ENCODE results near the gene TBC1D22A. TPM values are rescaled to one million over a fixed set of nuclear protein-coding genes. Genes with fewer than 3 reads are reported as not detected.

Gene TBC1D22A
- total and polyA plus RNA-seq, 2 experiments from 2014 or later = 9.6 to 13.3 TPM

GRCh38 chr22:46758867-46759290 lies 3.6 kb upstream of the TBC1D22A start:
- peaks cover 29% of the 10 kb centered on the region for H3K79me2 ChIP-seq (replicated peaks; ENCODE audit: insufficient read depth)
- peaks cover 14% of the 10 kb centered on the region; the same call in 1 of the 2 replicates for H3F3A ChIP-seq (replicated peaks; ENCODE audit: low read depth)
- 0 out of 2 replicates have a peak overlapping the region, but pooled peaks have one; percentile 21 for H3K27ac ChIP-seq (ENCODE audit: low read depth)
- Mint-ChIP-seq H3K4me1 (peaks cover 5% of the 10 kb centered on the region), H3K9me3 (peaks cover 37% of the 10 kb centered on the region), H3K36me3 (ENCODE audit: low read depth) (peaks cover 38% of the 10 kb centered on the region), H3K4me3 (no peak overlapping the region; the same call in 2 of the 3 replicates), H3K27me3 (ENCODE audit: insufficient read depth, low read depth, poor library complexity) (peaks cover 17% of the 10 kb centered on the region), H3K27ac (peak overlapping the region; percentile 58; the same call in 1 of the 2 replicates)
- ATAC-seq = peak; percentile 34
- H3K36me3 ChIP-seq (ENCODE audit: insufficient read depth) = peaks cover 5% of the 10 kb centered on the region
- H3K27me3 ChIP-seq (ENCODE audit: insufficient read depth) = no peaks in the 10 kb centered on the region
- peaks cover 10% of the 10 kb centered on the region; the same call in 1 of the 2 replicates for H3K4me1 ChIP-seq (ENCODE audit: insufficient read depth)
- DNase-seq (ENCODE audit: low spot score) = peak; percentile 89
- H3K4me3 ChIP-seq = no peak overlapping the region
- no peaks in the 10 kb centered on the region for H3K9me2 ChIP-seq (ENCODE audit: insufficient read depth)
- TF ChIP-seq REST (IDR thresholded peaks at IDR 0.05; ENCODE audit: unreplicated experiment) (no peak), CTCF (conservative IDR thresholded peaks at IDR 0.05; ENCODE audit: low read depth in 2 of 2) (peak; percentile 75)
- H2AFZ ChIP-seq = no peak overlapping the region
- H3K4me2 ChIP-seq = no peak overlapping the region
- no peaks in the 10 kb centered on the region for H4K20me1 ChIP-seq (replicated peaks; ENCODE audit: insufficient read depth)

GRCh38 chr22:46761017-46761416 lies 1.4 kb upstream of the TBC1D22A start:
- Histone ChIP-seq H3K36me3 (ENCODE audit: insufficient read depth) (peaks cover 5% of the 10 kb centered on the region), H3K4me2 (peak overlapping the region; percentile 88), H3K9me2 (ENCODE audit: insufficient read depth) (no peaks in the 10 kb centered on the region), H3K4me1 (ENCODE audit: insufficient read depth) (peaks cover 10% of the 10 kb centered on the region; the same call in 1 of the 2 replicates), H3K27me3 (ENCODE audit: insufficient read depth) (no peaks in the 10 kb centered on the region), H3K27ac (ENCODE audit: low read depth) (no peak overlapping the region), H3K4me3 (peak overlapping the region; percentile 95), H3F3A (replicated peaks; ENCODE audit: low read depth) (peaks cover 14% of the 10 kb centered on the region; the same call in 1 of the 2 replicates), H4K20me1 (replicated peaks; ENCODE audit: insufficient read depth) (no peaks in the 10 kb centered on the region; the same call in 1 of the 2 replicates), H2AFZ (no peak overlapping the region), H3K79me2 (replicated peaks; ENCODE audit: insufficient read depth) (peaks cover 50% of the 10 kb centered on the region)
- peaks cover 28% of the 10 kb centered on the region for H3K36me3 Mint-ChIP-seq (ENCODE audit: low read depth)
- H3K4me1 Mint-ChIP-seq = peaks cover 8% of the 10 kb centered on the region
- H3K27ac Mint-ChIP-seq = no peak overlapping the region
- H3K9me3 Mint-ChIP-seq = peaks cover 19% of the 10 kb centered on the region
- DNase-seq (ENCODE audit: low spot score) (no peak), ATAC-seq (no peak)
- H3K4me3 Mint-ChIP-seq = peak overlapping the region; percentile 98
- peaks cover 18% of the 10 kb centered on the region for H3K27me3 Mint-ChIP-seq (ENCODE audit: insufficient read depth, low read depth, poor library complexity)
- TF ChIP-seq EZH2 (IDR thresholded peaks at IDR 0.05; ENCODE audit: low read depth, unreplicated experiment) (no peak), ZNF462 (CRISPR knock-in tag; IDR thresholded peaks at IDR 0.05) (no peak), ZNF114 (CRISPR knock-in tag; IDR thresholded peaks at IDR 0.05) (no peak), CTCF (conservative IDR thresholded peaks at IDR 0.05; ENCODE audit: low read depth in 2 of 2) (no peak), JUNB (IDR thresholded peaks at IDR 0.05; ENCODE audit: unreplicated experiment) (no peak), POLR2AphosphoS5 (IDR thresholded peaks at IDR 0.05; ENCODE audit: low read depth) (no peak)
